DOHH2 (cell line): ENCODE results near the gene IMPG1.

Experiments
- H3F3A ChIP-seq: fragments of 200-600 bp; sonication (generic), shearing (Covaris generic); 2 replicates; pipeline ENCODE4 v1.6.0; 2016; ENCODE audit warnings: antibody characterized with exemption, mild to moderate bottlenecking; ENCODE audit not compliant: control insufficient read depth, insufficient read depth
- H3K27ac ChIP-seq: fragments of 200-600 bp; sonication (generic); 2 replicates; pipeline ENCODE4 v1.5.1; 2014; ENCODE audit warnings: low read depth, mild to moderate bottlenecking, low read length, moderate library complexity
- H3K27me3 ChIP-seq: fragments of 200-600 bp; sonication (generic); 2 replicates; pipeline ENCODE4 v1.6.1; 2014; ENCODE audit warnings: mild to moderate bottlenecking, low read length, mixed read lengths; ENCODE audit not compliant: control insufficient read depth
- H3K36me3 ChIP-seq: fragments of 200-600 bp; sonication (generic); 2 replicates; pipeline ENCODE4 v1.6.1; 2014; ENCODE audit warnings: mild to moderate bottlenecking, low read length, moderate library complexity, mixed read lengths; ENCODE audit not compliant: control insufficient read depth
- H3K4me1 ChIP-seq: fragments of 200-600 bp; sonication (generic); 2 replicates; pipeline ENCODE4 v1.6.1; 2014; ENCODE audit warnings: mild to moderate bottlenecking, low read length, mixed read lengths; ENCODE audit not compliant: control insufficient read depth
- H3K4me2 ChIP-seq: fragments of 200-600 bp; sonication (generic); 2 replicates; pipeline ENCODE4 v1.6.0; 2014; ENCODE audit warnings: mild to moderate bottlenecking, low read length, moderate library complexity
- H3K4me3 ChIP-seq: fragments of 200-600 bp; sonication (generic); 2 replicates; pipeline ENCODE4 v1.5.1; 2014; ENCODE audit warnings: mild to moderate bottlenecking, low read length, mixed read lengths
- H3K79me2 ChIP-seq: fragments of 200-600 bp; sonication (generic); 2 replicates; pipeline ENCODE4 v1.6.1; 2014; ENCODE audit warnings: mild to moderate bottlenecking, low read length, mixed read lengths; ENCODE audit not compliant: control insufficient read depth
- H3K9me2 ChIP-seq: fragments of 200-600 bp; sonication (generic); replicated peaks from 2 replicates; pipeline ENCODE4 v1.6.1; 2014; ENCODE audit warnings: mild to moderate bottlenecking, low read length, mixed read lengths; ENCODE audit not compliant: control insufficient read depth
- H3K9me3 ChIP-seq: fragments of 200-600 bp; sonication (generic); 2 replicates; pipeline ENCODE4 v1.6.1; 2014; ENCODE audit warnings: antibody characterized with exemption, low read length, mixed read lengths; ENCODE audit not compliant: control insufficient read depth, insufficient read depth
- H4K20me1 ChIP-seq: fragments of 200-600 bp; sonication (generic); 2 replicates; pipeline ENCODE4 v1.6.0; 2014; ENCODE audit warnings: low read depth, mild to moderate bottlenecking, antibody characterized with exemption, low read length, moderate library complexity; ENCODE audit not compliant: control insufficient read depth, insufficient read depth
- CTCF ChIP-seq: fragments of 200-600 bp; sonication (generic); IDR thresholded peaks from one replicate; pipeline ENCODE4 v1.5.1; 2014; ENCODE audit warnings: antibody characterized with exemption, mild to moderate bottlenecking, low read depth, low read length; ENCODE audit not compliant: poor library complexity, severe bottlenecking
- EZH2phosphoT487 ChIP-seq: fragments of 200-600 bp; sonication (generic); IDR thresholded peaks from 2 replicates; pipeline ENCODE4 v1.6.1; 2017; ENCODE audit warnings: borderline replicate concordance, mild to moderate bottlenecking, antibody characterized with exemption, low read length, moderate library complexity, mixed read lengths

The IMPG1 gene

GRCh38 chr6:75884822-75885221, 187.6 kb downstream of the IMPG1 start:
- no peak overlapping the region for H3K4me3 ChIP-seq
- H3F3A ChIP-seq = no peaks in the 10 kb centered on the region
- H3K36me3 ChIP-seq = no peaks in the 10 kb centered on the region
- H3K9me3 ChIP-seq = no peaks in the 10 kb centered on the region
- H4K20me1 ChIP-seq = no peaks in the 10 kb centered on the region
- H3K27me3 ChIP-seq = no peaks in the 10 kb centered on the region
- H3K27ac ChIP-seq = no peak overlapping the region
- no peaks in the 10 kb centered on the region for H3K4me1 ChIP-seq
- H3K9me2 ChIP-seq = no peaks in the 10 kb centered on the region
- TF ChIP-seq CTCF (no peak), EZH2phosphoT487 (no peak)
- no peaks in the 10 kb centered on the region for H3K79me2 ChIP-seq
- no peak overlapping the region for H3K4me2 ChIP-seq

- TF ChIP-seq CTCF = no peak
- TF ChIP-seq EZH2phosphoT487 = no peak
- no peaks in the 10 kb centered on the region for H3K4me1 ChIP-seq
- H3K4me3 ChIP-seq = no peak overlapping the region
- H3K27ac ChIP-seq = no peak overlapping the region
- H3K9me2 ChIP-seq = no peaks in the 10 kb centered on the region
- no peaks in the 10 kb centered on the region for H3K79me2 ChIP-seq
- no peaks in the 10 kb centered on the region for H3K27me3 ChIP-seq
- no peaks in the 10 kb centered on the region for H3K36me3 ChIP-seq
- no peaks in the 10 kb centered on the region for H3F3A ChIP-seq
- no peak overlapping the region for H3K4me2 ChIP-seq
- no peaks in the 10 kb centered on the region for H3K9me3 ChIP-seq
- no peaks in the 10 kb centered on the region for H4K20me1 ChIP-seq
Measured at GRCh38 chr6:75882734-75883133, 189.7 kb downstream of the IMPG1 start.

- H4K20me1 ChIP-seq = no peaks in the 10 kb centered on the region
- H3K4me2 ChIP-seq = no peak overlapping the region
- no peak overlapping the region for H3K4me3 ChIP-seq
- H3K4me1 ChIP-seq = no peaks in the 10 kb centered on the region
- no peaks in the 10 kb centered on the region for H3F3A ChIP-seq
- no peaks in the 10 kb centered on the region for H3K27me3 ChIP-seq
- no peaks in the 10 kb centered on the region for H3K36me3 ChIP-seq
- H3K79me2 ChIP-seq = no peaks in the 10 kb centered on the region
- no peak for TF ChIP-seq EZH2phosphoT487
- no peak for TF ChIP-seq CTCF
- H3K9me2 ChIP-seq = no peaks in the 10 kb centered on the region
- H3K9me3 ChIP-seq = no peaks in the 10 kb centered on the region
- H3K27ac ChIP-seq = no peak overlapping the region
Measured at GRCh38 chr6:75880305-75880704, 192.2 kb downstream of the IMPG1 start.

- TF ChIP-seq EZH2phosphoT487 = no peak
- no peak for TF ChIP-seq CTCF
- Histone ChIP-seq H3K27ac (no peak overlapping the region), H4K20me1 (no peaks in the 10 kb centered on the region), H3K27me3 (no peaks in the 10 kb centered on the region), H3K9me2 (no peaks in the 10 kb centered on the region), H3F3A (no peaks in the 10 kb centered on the region), H3K9me3 (no peaks in the 10 kb centered on the region), H3K4me2 (no peak overlapping the region), H3K79me2 (no peaks in the 10 kb centered on the region), H3K36me3 (no peaks in the 10 kb centered on the region), H3K4me3 (no peak overlapping the region), H3K4me1 (no peaks in the 10 kb centered on the region)
Measured at GRCh38 chr6:75876152-75876551, 196.3 kb downstream of the IMPG1 start.
